ENCODE measurements around the gene CBFA2T3. TPM values are rescaled to one million over a fixed set of nuclear protein-coding genes. Genes with fewer than 3 reads are reported as not detected.
A peak's percentile ranks its signal among the peaks of the same experiment; 100 is the strongest.

CBFA2T3 gene
- total RNA-seq, 1 donor from 2014 or later: 8.6 TPM

- peaks cover 99% of the 10 kb centered on the region for H3K27me3 ChIP-seq (ENCODE audit: low read depth)
- TF ChIP-seq CTCF (IDR thresholded peaks at IDR 0.05; ENCODE audit: borderline replicate concordance): no peak
- H3K36me3 ChIP-seq: no peaks in the 10 kb centered on the region
- H3K4me1 ChIP-seq: peaks cover 26% of the 10 kb centered on the region
- H3K4me3 ChIP-seq: no peak overlapping the region
- no peaks in the 10 kb centered on the region for H3K9me3 ChIP-seq (replicated peaks)
- intact Hi-C loops (cut with micrococcal nuclease): no loop called here
- H3K27ac ChIP-seq (replicated peaks): no peak overlapping the region
- DNase-seq: no peak
Measured at GRCh38 chr16:88973007-88973410, 4.0 kb downstream of the CBFA2T3 start.

- Histone ChIP-seq H3K27me3 (ENCODE audit: low read depth) (peaks cover 99% of the 10 kb centered on the region), H3K9me3 (replicated peaks) (no peaks in the 10 kb centered on the region), H3K4me1 (peaks cover 22% of the 10 kb centered on the region), H3K36me3 (no peaks in the 10 kb centered on the region), H3K4me3 (no peak overlapping the region), H3K27ac (replicated peaks) (no peak overlapping the region)
- intact Hi-C loops (cut with micrococcal nuclease): no loop called here
- no peak for DNase-seq
- no peak for TF ChIP-seq CTCF (IDR thresholded peaks at IDR 0.05; ENCODE audit: borderline replicate concordance)
Measured at GRCh38 chr16:88972349-88972748, 4.7 kb downstream of the CBFA2T3 start.

- no peak for TF ChIP-seq CTCF (IDR thresholded peaks at IDR 0.05; ENCODE audit: borderline replicate concordance)
- Histone ChIP-seq H3K27ac (replicated peaks) (no peak overlapping the region), H3K36me3 (no peaks in the 10 kb centered on the region), H3K4me3 (no peak overlapping the region), H3K9me3 (replicated peaks) (no peaks in the 10 kb centered on the region), H3K27me3 (ENCODE audit: low read depth) (peaks cover 99% of the 10 kb centered on the region), H3K4me1 (peaks cover 13% of the 10 kb centered on the region)
- intact Hi-C loops (cut with micrococcal nuclease): no loop called here
- DNase-seq: peak; percentile 32
Measured at GRCh38 chr16:88971371-88972097, 5.5 kb downstream of the CBFA2T3 start.

- no peak for TF ChIP-seq CTCF (IDR thresholded peaks at IDR 0.05; ENCODE audit: borderline replicate concordance)
- Histone ChIP-seq H3K9me3 (replicated peaks) (no peaks in the 10 kb centered on the region), H3K36me3 (no peaks in the 10 kb centered on the region), H3K4me3 (no peak overlapping the region), H3K27ac (replicated peaks) (no peak overlapping the region), H3K27me3 (ENCODE audit: low read depth) (peaks cover 99% of the 10 kb centered on the region), H3K4me1 (peaks cover 6% of the 10 kb centered on the region)
- intact Hi-C loops (cut with micrococcal nuclease): no loop called here
- no peak for DNase-seq
Measured at GRCh38 chr16:88970539-88971065, 6.4 kb downstream of the CBFA2T3 start.

- no peaks in the 10 kb centered on the region for H3K9me3 ChIP-seq (replicated peaks)
- H3K36me3 ChIP-seq: no peaks in the 10 kb centered on the region
- no peak for TF ChIP-seq CTCF (IDR thresholded peaks at IDR 0.05; ENCODE audit: borderline replicate concordance)
- no peak overlapping the region for H3K27ac ChIP-seq (replicated peaks)
- no peak overlapping the region for H3K4me3 ChIP-seq
- peaks cover 98% of the 10 kb centered on the region for H3K27me3 ChIP-seq (ENCODE audit: low read depth)
- no peak for DNase-seq
- H3K4me1 ChIP-seq: peaks cover 6% of the 10 kb centered on the region
- intact Hi-C loops (cut with micrococcal nuclease): no loop called here
Measured at GRCh38 chr16:88970050-88970449, 7.0 kb downstream of the CBFA2T3 start.
